Stomach (tissue), 9 donors: ENCODE data around the gene SPDYC. TPM values are rescaled to one million over a fixed set of nuclear protein-coding genes. Genes with fewer than 3 reads are reported as not detected.

Experiments
- DNase-seq, 2 donors: peaks; one replicate each; pipeline versions ENCODE4 v3.0.0 to v3.0.0-alpha.2; 2013 to 2019
- H3K27ac ChIP-seq, 5 donors: fragments of 200-600 bp in 4 of 5; sonication (generic) in 4 of 5; one replicate each; pipeline ENCODE4 v1.5.1; 2013 to 2019; ENCODE audit warnings: mild to moderate bottlenecking in 1 of 5, moderate library complexity in 1 of 5
- H3K27me3 ChIP-seq, 3 donors: fragments of 200-600 bp; sonication (generic); one replicate each; pipeline ENCODE4 v1.5.1; 2017 to 2019; ENCODE audit warnings: mixed run types in 1 of 3
- H3K36me3 ChIP-seq, 4 donors: fragments of 200-600 bp; sonication (generic); 1 replicate in 3 of 4; 2 replicates in 1 of 4; pipeline ENCODE4 v1.5.1; 2016 to 2019
- H3K4me1 ChIP-seq, 4 donors: fragments of 200-600 bp; sonication (generic); one replicate each; pipeline ENCODE4 v1.5.1; 2016 to 2019
- H3K4me3 ChIP-seq, 4 donors: fragments of 200-600 bp; sonication (generic) in 3 of 4; one replicate each; pipeline ENCODE4 v1.5.1; 2016 to 2019; ENCODE audit warnings: mild to moderate bottlenecking in 1 of 4
- H3K9me3 ChIP-seq, 4 donors: fragments of 200-600 bp; sonication (generic); one replicate each; pipeline ENCODE4 v1.5.1; 2016 to 2019
- CTCF ChIP-seq, 7 experiments: fragments of 450-650 bp in 4 of 7; fragments of 200-600 bp in 3 of 7; sonication (generic) in 3 of 7; IDR thresholded peaks; one replicate each; pipeline ENCODE4 v1.5.1; 2016 to 2019; ENCODE audit warnings: antibody characterized with exemption in 7 of 7, control low read depth in 2 of 7, mild to moderate bottlenecking in 1 of 7
- EP300 ChIP-seq: sonication (generic); formaldehyde crosslinking; IDR thresholded peaks from one replicate; pipeline ENCODE4 v1.6.1; 2017; ENCODE audit warnings: antibody characterized with exemption
- POLR2A ChIP-seq, 4 donors: fragments of 450-650 bp; IDR thresholded peaks; one replicate each; pipeline ENCODE4 v1.6.1; 2016; ENCODE audit warnings: antibody characterized with exemption in 4 of 4, control low read depth in 2 of 4, mild to moderate bottlenecking in 1 of 4, moderate library complexity in 1 of 4
- POLR2AphosphoS5 ChIP-seq, 3 donors: sonication (generic); formaldehyde crosslinking; IDR thresholded peaks; one replicate each; pipeline ENCODE4 v1.6.1; 2016; ENCODE audit warnings: antibody characterized with exemption in 3 of 3
- WGBS, 5 donors: extraction: QIAGEN DNeasy Blood & Tissue Kit in 3 of 5; methylation state at CpG; one replicate each; pipeline versions ENCODE4 v1.1.5 to v1.1.7; 2013 to 2018; 5-methylcytosine and 5-hydroxymethylcytosine counted together
- intact Hi-C: fragments of 100-400 bp; cut with DNase I; formaldehyde crosslinking; loops from one replicate; pipeline ENCODE4 v1.15.1; 2023; ENCODE audit warnings: low total_unique reads
- polyA plus RNA-seq, 3 donors: library from polyadenylated mRNA; stranded (reverse); fragments of 200-250 nt; gene quantifications; one replicate each; pipeline ENCODE4 v1.2.3, GENCODE V29; 2013
- total RNA-seq, 5 donors: library from RNA; depleted of rRNA; stranded (reverse); fragments of >200 nt; gene quantifications; one replicate each; pipeline versions ENCODE4 v1.1.0 to v1.2.3, GENCODE V29; 2014 to 2016
- donor health status: healthy with polysubstance abuse.
- donor health status: Bipolar disorder and iron deficiency.
- donor health status: healthy.

SPDYC gene
- total and polyA plus RNA-seq, 8 donors: not detected

DNA sequence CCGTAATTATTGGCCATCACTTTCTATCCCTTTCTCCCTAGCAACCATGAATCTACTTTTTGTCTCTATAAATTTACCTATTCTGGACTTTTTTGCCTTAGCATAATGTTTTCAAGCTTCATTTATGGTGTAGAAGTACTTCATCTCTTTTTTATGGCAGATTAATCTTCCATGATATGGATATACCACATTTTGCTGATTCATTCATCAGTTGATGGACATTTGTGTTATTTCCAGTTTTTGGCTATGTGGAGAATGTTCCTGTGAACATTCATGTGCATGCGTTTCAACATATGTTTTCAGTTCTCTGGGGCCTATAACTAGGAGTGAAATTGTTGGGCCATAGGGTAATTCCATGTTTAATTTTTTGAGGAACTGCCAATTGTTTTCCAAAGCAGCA, 24.5 kb downstream of the SPDYC start:
- intact Hi-C loops: no loop called here
- no peak overlapping the region for H3K4me3 ChIP-seq
- no peak for DNase-seq
- no peaks in the 10 kb centered on the region for H3K4me1 ChIP-seq
- H3K27ac ChIP-seq: no peak overlapping the region
- WGBS, 5 donors: 90 to 100% (median 94%) methylated on average over 2 of the region's 2 CpGs
- no peaks in the 10 kb centered on the region for H3K27me3 ChIP-seq
- no peak for TF ChIP-seq POLR2A (IDR thresholded peaks at IDR 0.05)
- TF ChIP-seq CTCF (IDR thresholded peaks at IDR 0.05): no peak
- no peak for TF ChIP-seq EP300
- TF ChIP-seq POLR2AphosphoS5 (IDR thresholded peaks at IDR 0.05): no peak
- no peaks in the 10 kb centered on the region for H3K9me3 ChIP-seq
- H3K36me3 ChIP-seq: peaks cover 43 to 100% (median 95%) of the 10 kb centered on the region in 4 donors

GRCh38 chr11:65204143-65204542, 34.1 kb downstream of the SPDYC start:
- no peaks in the 10 kb centered on the region for H3K27me3 ChIP-seq
- no peaks in the 10 kb centered on the region for H3K4me1 ChIP-seq
- no peak overlapping the region for H3K4me3 ChIP-seq
- 92 to 96% (median 95%) methylated on average over 15 of the region's 15 CpGs for WGBS, 5 donors
- H3K36me3 ChIP-seq: peaks cover 52 to 99% (median 98%) of the 10 kb centered on the region in 4 donors
- TF ChIP-seq POLR2AphosphoS5 (IDR thresholded peaks at IDR 0.05) (no peak), CTCF (IDR thresholded peaks at IDR 0.05) (no peak), POLR2A (IDR thresholded peaks at IDR 0.05) (no peak), EP300 (no peak)
- H3K9me3 ChIP-seq: no peaks in the 10 kb centered on the region
- DNase-seq: peak in 1 of 2 donors; percentile 1
- no peak overlapping the region for H3K27ac ChIP-seq
- intact Hi-C loops: no loop called here

- TF ChIP-seq EP300 (no peak), POLR2A (IDR thresholded peaks at IDR 0.05) (no peak), CTCF (IDR thresholded peaks at IDR 0.05) (peak in 5 of 7 experiments; percentile 61 to 88 (median 87)), POLR2AphosphoS5 (IDR thresholded peaks at IDR 0.05) (no peak)
- intact Hi-C loops: no loop called here
- Histone ChIP-seq H3K4me1 (no peaks in the 10 kb centered on the region), H3K4me3 (no peak overlapping the region), H3K36me3 (peaks cover 58 to 99% (median 98%) of the 10 kb centered on the region in 4 donors), H3K27ac (no peak overlapping the region), H3K9me3 (no peaks in the 10 kb centered on the region), H3K27me3 (no peaks in the 10 kb centered on the region)
- peak; percentile 22 to 60 for DNase-seq
- WGBS, 5 donors: 62 to 75% (median 67%) methylated on average over 27 to 38 of the region's 38 CpGs
Observed at GRCh38 chr11:65204646-65205601, 34.9 kb downstream of the SPDYC start.

DNA sequence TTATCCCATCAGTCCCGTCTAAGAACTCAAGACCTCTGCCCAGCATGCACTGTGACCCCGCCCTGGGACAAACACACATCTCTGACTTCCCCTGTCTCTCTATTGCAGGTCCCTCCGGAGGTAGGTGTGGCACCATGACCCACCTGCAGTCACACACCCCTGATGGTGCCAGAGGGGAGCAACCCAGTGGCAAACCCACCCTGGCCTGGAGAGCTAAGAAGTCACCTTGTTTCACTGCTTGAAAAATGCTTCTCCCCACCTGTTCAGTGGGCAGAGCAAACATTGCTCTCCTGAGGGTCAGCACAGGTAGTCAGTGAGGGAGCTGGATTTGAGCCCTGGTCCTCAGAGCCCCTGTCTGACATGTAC, 35.6 kb downstream of the SPDYC start:
- intact Hi-C loops: no loop called here
- peaks cover 0 to 3% (median 0%) of the 10 kb centered on the region in 4 donors for H3K4me1 ChIP-seq
- H3K27ac ChIP-seq: no peak overlapping the region
- WGBS, 5 donors: 60 to 75% (median 72%) methylated on average over 1 to 3 of the region's 3 CpGs
- H3K9me3 ChIP-seq: no peaks in the 10 kb centered on the region
- H3K4me3 ChIP-seq: no peak overlapping the region
- TF ChIP-seq EP300 (no peak), POLR2AphosphoS5 (IDR thresholded peaks at IDR 0.05) (no peak), CTCF (IDR thresholded peaks at IDR 0.05) (no peak), POLR2A (IDR thresholded peaks at IDR 0.05) (no peak)
- no peaks in the 10 kb centered on the region for H3K27me3 ChIP-seq
- H3K36me3 ChIP-seq: peaks cover 64 to 99% (median 98%) of the 10 kb centered on the region in 4 donors
- DNase-seq: peak; percentile 4 to 15
